ENCODE results near the gene CYP2W1. TPM values are rescaled to one million over a fixed set of nuclear protein-coding genes. Genes with fewer than 3 reads are reported as not detected.

Gene CYP2W1
- total and polyA plus RNA-seq, 2 donors (not counting 3 experiments of a cell fraction or from before 2014, with no cell fraction given): not detected

DNA sequence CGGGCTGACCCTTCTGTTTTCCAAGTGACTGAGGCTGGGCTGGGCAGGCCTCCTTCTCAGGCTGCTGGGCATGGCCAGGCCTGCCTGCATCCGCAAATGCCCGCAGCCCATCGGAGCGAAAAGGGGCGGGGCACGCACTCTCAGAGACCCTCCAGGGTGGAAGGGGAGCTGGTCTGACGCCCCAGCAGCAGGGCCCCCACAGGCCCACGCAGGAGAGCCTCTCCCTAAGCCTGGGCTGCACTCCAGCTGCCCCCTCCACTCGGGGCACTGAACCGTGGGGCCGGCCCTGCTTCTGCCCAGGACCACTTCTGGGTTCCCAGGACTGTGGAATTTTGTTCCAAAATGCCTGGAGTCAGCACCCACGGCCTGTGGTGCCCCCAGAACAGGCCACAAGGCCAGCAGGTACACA lies 37.8 kb upstream of the CYP2W1 start:
- peaks cover 0 to 11% of the 10 kb centered on the region in 2 experiments for H3K27me3 ChIP-seq (ENCODE audit: control insufficient read depth in 2 of 2, insufficient read depth in 2 of 2, low read length in 2 of 2)
- intact Hi-C loops (cut with micrococcal nuclease) (no loop called here), dilution Hi-C loops (cut with MboI; ENCODE audit: extremely low pct_ligation_motif_present, low sequenced_read_pairs) (no loop called here)
- CTCF ChIA-PET: no interaction called here
- POLR2A ChIA-PET: no interaction called here
- no peaks in the 10 kb centered on the region for H3K9me3 ChIP-seq (replicated peaks; ENCODE audit: control insufficient read depth, insufficient read depth, low read length)
- H2AFZ ChIP-seq (ENCODE audit: low read depth, low read length): no peak overlapping the region
- H3K79me2 ChIP-seq (ENCODE audit: control insufficient read depth, insufficient read depth, low read length): no peaks in the 10 kb centered on the region
- H4K20me1 ChIP-seq (replicated peaks; ENCODE audit: control insufficient read depth, extremely low read depth, insufficient read depth, low read length): no peaks in the 10 kb centered on the region
- BruUV-seq (replicated peaks): no TSS peak
- TF ChIP-seq EZH2 (IDR thresholded peaks at IDR 0.05; ENCODE audit: borderline replicate concordance, low read depth, low read length, severe bottlenecking) (no peak), POLR2A (IDR thresholded peaks at IDR 0.05; ENCODE audit: low read depth, low read length) (no peak), MYC (IDR thresholded peaks at IDR 0.05; ENCODE audit: low read depth, low read length) (no peak), FOS (IDR thresholded peaks at IDR 0.05; ENCODE audit: borderline replicate concordance, insufficient read depth, low read length) (no peak), GATA2 (IDR thresholded peaks at IDR 0.05; ENCODE audit: insufficient read depth, insufficient read length, low read depth, low read length) (no peak), JUN (IDR thresholded peaks at IDR 0.05; ENCODE audit: borderline replicate concordance, insufficient read depth, insufficient read length, low read depth) (no peak), POLR2AphosphoS5 (IDR thresholded peaks at IDR 0.05; ENCODE audit: insufficient read depth, low read depth, low read length) (no peak)
- TF ChIP-seq, protein P1, sequence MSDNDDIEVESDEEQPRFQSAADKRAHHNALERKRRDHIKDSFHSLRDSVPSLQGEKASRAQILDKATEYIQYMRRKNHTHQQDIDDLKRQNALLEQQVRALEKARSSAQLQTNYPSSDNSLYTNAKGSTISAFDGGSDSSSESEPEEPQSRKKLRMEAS (IDR thresholded peaks at IDR 0.05; ENCODE audit: insufficient read depth, insufficient read length): no peak
- TF ChIP-seq, protein P2, sequence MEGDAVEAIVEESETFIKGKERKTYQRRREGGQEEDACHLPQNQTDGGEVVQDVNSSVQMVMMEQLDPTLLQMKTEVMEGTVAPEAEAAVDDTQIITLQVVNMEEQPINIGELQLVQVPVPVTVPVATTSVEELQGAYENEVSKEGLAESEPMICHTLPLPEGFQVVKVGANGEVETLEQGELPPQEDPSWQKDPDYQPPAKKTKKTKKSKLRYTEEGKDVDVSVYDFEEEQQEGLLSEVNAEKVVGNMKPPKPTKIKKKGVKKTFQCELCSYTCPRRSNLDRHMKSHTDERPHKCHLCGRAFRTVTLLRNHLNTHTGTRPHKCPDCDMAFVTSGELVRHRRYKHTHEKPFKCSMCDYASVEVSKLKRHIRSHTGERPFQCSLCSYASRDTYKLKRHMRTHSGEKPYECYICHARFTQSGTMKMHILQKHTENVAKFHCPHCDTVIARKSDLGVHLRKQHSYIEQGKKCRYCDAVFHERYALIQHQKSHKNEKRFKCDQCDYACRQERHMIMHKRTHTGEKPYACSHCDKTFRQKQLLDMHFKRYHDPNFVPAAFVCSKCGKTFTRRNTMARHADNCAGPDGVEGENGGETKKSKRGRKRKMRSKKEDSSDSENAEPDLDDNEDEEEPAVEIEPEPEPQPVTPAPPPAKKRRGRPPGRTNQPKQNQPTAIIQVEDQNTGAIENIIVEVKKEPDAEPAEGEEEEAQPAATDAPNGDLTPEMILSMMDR (IDR thresholded peaks at IDR 0.05; ENCODE audit: extremely low read depth in 1 of 2, insufficient read depth in 1 of 2, low read depth in 1 of 2, low read length in 2 of 2): no peak
- DNase-seq (ENCODE audit: low read depth, low spot score) (no peak), FAIRE-seq (no peak)
- no peaks in the 10 kb centered on the region for H3K4me1 ChIP-seq (ENCODE audit: control insufficient read depth, extremely low read depth, insufficient read depth, low read length)
- no peak overlapping the region for H3K4me3 ChIP-seq (replicated peaks in 1 of 3; ENCODE audit: insufficient read depth in 1 of 3, low read depth in 1 of 3, low read length in 3 of 3)
- no peak overlapping the region for H3K27ac ChIP-seq (ENCODE audit: insufficient read depth, low read depth, low read length)
- H3K36me3 ChIP-seq (ENCODE audit: control insufficient read depth in 2 of 2, extremely low read depth in 1 of 2, insufficient read depth in 2 of 2, low read length in 2 of 2): no peaks in the 10 kb centered on the region
- no peak overlapping the region for H3K9ac ChIP-seq (replicated peaks; ENCODE audit: extremely low read depth, insufficient read depth, low read length)
- H3K9me1 ChIP-seq (replicated peaks; ENCODE audit: control insufficient read depth, extremely low read depth, insufficient read depth, low read length): no peaks in the 10 kb centered on the region
- H3K4me2 ChIP-seq (ENCODE audit: insufficient read depth, low read length): no peak overlapping the region

All from endothelial cell of umbilical vein (primary cell).